H1 (cell line): Measurements from ENCODE around the gene PEX3. TPM values are rescaled to one million over a fixed set of nuclear protein-coding genes. Genes with fewer than 3 reads are reported as not detected.

Experiments used
- CTCF ChIA-PET: fragments of 300-600 bp; sonication (Branson Sonifier 250); formaldehyde crosslinking; loops from one replicate; lab custom pipeline; 2021; ENCODE audit not compliant: partially characterized antibody; lab: Charles Lee
- POLR2A ChIA-PET: fragments of 300-600 bp; sonication (Branson Sonifier 250); formaldehyde crosslinking; loops from one replicate; lab custom pipeline; 2021; ENCODE audit warnings: inconsistent platforms; ENCODE audit not compliant: partially characterized antibody; lab: Charles Lee
- DNase-seq, 2 experiments: peaks; one replicate each; pipeline versions ENCODE4 v3.0.0 to v3.0.0-alpha.2; 2010 to 2022; ENCODE audit warnings: low spot score in 2 of 2, low read depth in 1 of 2, mixed read lengths in 1 of 2
- FAIRE-seq: peaks from 2 replicates; lab custom pipeline; 2011; peaks lifted over from hg19 to GRCh38; lab: Jason Lieb, UNC
- H2AFZ ChIP-seq: 2 replicates; pipeline ENCODE4 v1.8.1; 2012; ENCODE audit warnings: low read length, inconsistent platforms
- H2AK5ac ChIP-seq: 2 replicates; pipeline ENCODE4 v1.6.1; 2013; ENCODE audit warnings: low read depth, low read length
- H2BK120ac ChIP-seq: replicated peaks from 2 replicates; pipeline ENCODE3; 2013; ENCODE audit warnings: low read depth, low read length, inconsistent platforms
- H2BK12ac ChIP-seq: 2 replicates; pipeline ENCODE4 v1.6.1; 2013; ENCODE audit warnings: low read depth, low read length
- H2BK15ac ChIP-seq: 2 replicates; pipeline ENCODE4 v1.6.1; 2013; ENCODE audit warnings: low read length
- H2BK20ac ChIP-seq: 2 replicates; pipeline ENCODE4 v1.6.1; 2013; ENCODE audit warnings: low read length
- H2BK5ac ChIP-seq: 2 replicates; pipeline ENCODE4 v1.6.1; 2013; ENCODE audit warnings: low read depth, low read length
- H3K14ac ChIP-seq: 2 replicates; pipeline ENCODE4 v1.6.1; 2013; ENCODE audit warnings: inconsistent platforms; ENCODE audit not compliant: insufficient read length
- H3K18ac ChIP-seq: 2 replicates; pipeline ENCODE4 v1.6.1; 2013; ENCODE audit warnings: low read length; ENCODE audit errors: extremely low read depth
- H3K23ac ChIP-seq: 2 replicates; pipeline ENCODE4 v1.6.1; 2013; ENCODE audit warnings: inconsistent platforms; ENCODE audit not compliant: insufficient read length
- H3K23me2 ChIP-seq: 2 replicates; pipeline ENCODE4 v1.6.1; 2013; ENCODE audit warnings: low read depth, low read length
- H3K27ac ChIP-seq: 2 replicates; pipeline ENCODE4 v1.6.1; 2011; ENCODE audit warnings: low read depth, low read length, inconsistent platforms
- H3K27me3 ChIP-seq, 4 experiments: replicated peaks in 1 of 4; 1 replicate in 1 of 4; 2 replicates in 3 of 4; pipeline versions ENCODE4 v1.6.1 to v1.8.1; 2011 to 2013; ENCODE audit warnings: low read length in 3 of 4, mild to moderate bottlenecking in 3 of 4, inconsistent platforms in 2 of 4, mixed read lengths in 2 of 4, moderate library complexity in 1 of 4; ENCODE audit not compliant: control insufficient read depth in 3 of 4, insufficient read depth in 3 of 4; ENCODE audit errors: extremely low read depth in 1 of 4
- H3K36me3 ChIP-seq, 4 experiments: 2 replicates each; pipeline versions ENCODE4 v1.6.1 to v1.8.1; 2011 to 2013; ENCODE audit warnings: mild to moderate bottlenecking in 4 of 4, low read length in 3 of 4, moderate library complexity in 2 of 4, control low read depth in 1 of 4, inconsistent platforms in 1 of 4; ENCODE audit not compliant: insufficient read depth in 4 of 4, control insufficient read depth in 2 of 4
- H3K4ac ChIP-seq: replicated peaks from 2 replicates; pipeline ENCODE3; 2013; ENCODE audit warnings: low read length, low read depth, mixed read lengths, inconsistent platforms; ENCODE audit not compliant: insufficient read length
- H3K4me1 ChIP-seq, 4 experiments: replicated peaks in 1 of 4; 1 replicate in 1 of 4; 2 replicates in 3 of 4; pipeline versions ENCODE4 v1.6.1 to v1.8.1; 2011 to 2013; ENCODE audit warnings: low read length in 3 of 4, inconsistent platforms in 2 of 4, mixed read lengths in 1 of 4; ENCODE audit not compliant: insufficient read depth in 4 of 4, control insufficient read depth in 3 of 4
- H3K4me2 ChIP-seq, 2 experiments: 2 replicates each; pipeline versions ENCODE4 v1.6.1 to v1.8.1; 2011 to 2013; ENCODE audit warnings: low read depth in 2 of 2, low read length in 2 of 2, control low read depth in 1 of 2, inconsistent platforms in 1 of 2, mild to moderate bottlenecking in 1 of 2; ENCODE audit not compliant: insufficient read depth in 1 of 2
- H3K4me3 ChIP-seq, 4 experiments: fragments of 200-600, 300-600 bp in 1 of 4; sonication (generic), shearing (Covaris generic), sonication (Bioruptor Twin) in 1 of 4; 2 replicates each; pipeline versions ENCODE4 v1.5.1 to v1.8.1; 2011 to 2016; ENCODE audit warnings: low read length in 4 of 4, low read depth in 3 of 4, control low read depth in 2 of 4, inconsistent platforms in 2 of 4, mild to moderate bottlenecking in 2 of 4, mixed read lengths in 1 of 4, moderate library complexity in 1 of 4; ENCODE audit not compliant: insufficient read depth in 2 of 4; ENCODE audit errors: extremely low read depth in 1 of 4
- H3K56ac ChIP-seq: replicated peaks from 2 replicates; pipeline ENCODE3; 2013; ENCODE audit warnings: low read depth, mild to moderate bottlenecking, mixed read lengths, low read length, inconsistent platforms; ENCODE audit not compliant: insufficient read length
- H3K79me1 ChIP-seq: 2 replicates; pipeline ENCODE4 v1.6.1; 2013; ENCODE audit warnings: low read depth, low read length, control low read depth
- H3K79me2 ChIP-seq, 2 experiments: 2 replicates each; pipeline versions ENCODE4 v1.6.1 to v1.8.1; 2012 to 2013; ENCODE audit warnings: low read length in 2 of 2, mild to moderate bottlenecking in 2 of 2, inconsistent platforms in 1 of 2; ENCODE audit not compliant: insufficient read depth in 2 of 2, control insufficient read depth in 1 of 2
- H3K9ac ChIP-seq, 4 experiments: replicated peaks in 1 of 4; 1 replicate in 1 of 4; 2 replicates in 3 of 4; pipeline versions ENCODE4 v1.6.1 to v1.8.1; 2011 to 2013; ENCODE audit warnings: low read depth in 3 of 4, low read length in 3 of 4, control low read depth in 2 of 4, mild to moderate bottlenecking in 2 of 4, moderate library complexity in 2 of 4, inconsistent platforms in 1 of 4; ENCODE audit errors: extremely low read depth in 1 of 4
- H3K9me3 ChIP-seq, 2 experiments: 2 replicates each; pipeline versions ENCODE4 v1.6.1 to v1.8.1; 2012 to 2013; ENCODE audit warnings: mild to moderate bottlenecking in 2 of 2, moderate library complexity in 2 of 2, control low read depth in 1 of 2, inconsistent platforms in 1 of 2, low read depth in 1 of 2, low read length in 1 of 2, mixed read lengths in 1 of 2; ENCODE audit not compliant: insufficient read depth in 2 of 2
- H4K20me1 ChIP-seq, 2 experiments: replicated peaks in 1 of 2; 2 replicates each; pipeline versions ENCODE3 to v1.8.1; 2011 to 2013; ENCODE audit warnings: inconsistent platforms in 2 of 2, low read length in 2 of 2, mild to moderate bottlenecking in 1 of 2; ENCODE audit not compliant: insufficient read depth in 2 of 2, control insufficient read depth in 1 of 2
- H4K5ac ChIP-seq: 2 replicates; pipeline ENCODE4 v1.6.1; 2013; ENCODE audit warnings: low read length, low read depth, mixed read lengths, inconsistent platforms; ENCODE audit not compliant: insufficient read length
- H4K8ac ChIP-seq: 2 replicates; pipeline ENCODE4 v1.8.0; 2013; ENCODE audit warnings: mild to moderate bottlenecking, moderate library complexity, low read length, inconsistent platforms; ENCODE audit not compliant: insufficient read depth; ENCODE audit errors: extremely low read depth
- H4K91ac ChIP-seq: replicated peaks from 2 replicates; pipeline ENCODE3; 2013; ENCODE audit warnings: low read length, mixed read lengths, inconsistent platforms; ENCODE audit not compliant: insufficient read length
- ASH2L ChIP-seq: fragments of 200-600, 300-600 bp; sonication (generic); IDR thresholded peaks from one replicate; pipeline ENCODE4 v1.7.1; 2017; ENCODE audit warnings: low read length
- E2F6 ChIP-seq: IDR thresholded peaks from 2 replicates; pipeline ENCODE4 v1.6.1; 2012; ENCODE audit warnings: inconsistent platforms
- GABPA ChIP-seq: IDR thresholded peaks from 2 replicates; pipeline ENCODE4 v1.6.1; 2011; ENCODE audit warnings: mild to moderate bottlenecking, low read length, moderate library complexity, borderline replicate concordance; ENCODE audit not compliant: insufficient read depth
- KDM5A ChIP-seq: fragments of 200-600 bp; IDR thresholded peaks from 2 replicates; pipeline ENCODE4 v1.7.1; 2012; ENCODE audit warnings: mild to moderate bottlenecking, low read length, inconsistent platforms, mixed read lengths
- MAFK ChIP-seq: IDR thresholded peaks from 2 replicates; pipeline ENCODE4 v1.6.1; 2012; ENCODE audit warnings: low read depth, mild to moderate bottlenecking, improper control_type of control experiment, low read length
- RAD21 ChIP-seq, 2 experiments: IDR thresholded peaks in 1 of 2; conservative IDR thresholded peaks in 1 of 2; 2 replicates each; pipeline ENCODE4 v1.6.1; 2011; ENCODE audit warnings: low read depth in 2 of 2, low read length in 2 of 2, improper control_type of control experiment in 1 of 2, inconsistent platforms in 1 of 2, mild to moderate bottlenecking in 1 of 2, moderate library complexity in 1 of 2
- WGBS, 2 experiments: shearing (Covaris generic) in 1 of 2; methylation state at CpG; one replicate each; pipeline versions ENCODE4 v1.1.6 to v1.1.7; 2013 to 2015; ENCODE audit warnings: low lambda C conversion rate in 2 of 2, mixed read lengths in 2 of 2, inconsistent platforms in 1 of 2, low coverage in 1 of 2, missing lambda C conversion rate in 1 of 2; ENCODE audit not compliant: insufficient replicate concordance in 2 of 2, insufficient coverage in 1 of 2, insufficient read length in 1 of 2; ENCODE audit errors: extremely low coverage in 1 of 2, missing lambda C conversion rate in 1 of 2; 5-methylcytosine and 5-hydroxymethylcytosine counted together
- polyA plus RNA-seq, 7 experiments: library from polyadenylated mRNA; depleted of rRNA in 3 of 7; stranded (reverse) in 5 of 7; unstranded in 2 of 7; fragments of >200 nt in 5 of 7; fragments of 200-250 nt in 2 of 7; gene quantifications; 1 replicate in 5 of 7; 2 replicates in 1 of 7; 4 replicates in 1 of 7; pipeline versions ENCODE4 v1.2.1 to v1.2.3, GENCODE V29; 2011 to 2013; ENCODE audit warnings: missing spikeins in 2 of 7, mixed read lengths in 2 of 7
- total RNA-seq: library from RNA; stranded (reverse); fragmentation: NEBNext Ultra II Directional; extraction: Animal tissue kit (Norgen Biotek cat#: 25700); gene quantifications from 2 replicates; pipeline ENCODE4 v1.2.1, GENCODE V29; 2021

Gene PEX3
- total and polyA plus RNA-seq, 2 of the 8 experiments (the other 6 are each of a cell fraction or from before 2014, with no cell fraction given) = 8.0 to 16.8 TPM

DNA sequence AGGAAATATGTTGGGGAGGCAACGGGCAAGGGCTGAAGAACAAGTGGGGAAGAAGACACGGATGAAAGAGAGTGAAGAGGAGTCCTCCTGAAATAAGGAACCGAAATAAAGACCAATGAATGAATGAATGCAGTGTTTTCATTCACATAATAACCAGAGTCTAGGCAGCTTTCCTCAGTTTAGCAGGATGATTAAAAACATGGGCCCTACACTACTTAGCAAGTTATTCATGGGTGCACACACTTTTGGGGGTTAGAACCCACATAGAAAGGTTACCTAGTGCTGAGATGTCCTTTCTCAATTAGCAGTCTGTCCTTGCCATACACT lies 66.8 kb downstream of the PEX3 start:
- Histone ChIP-seq H3K36me3 (no peaks in the 10 kb centered on the region), H3K9ac (no peak overlapping the region), H2BK20ac (no peak overlapping the region), H3K4me3 (no peak overlapping the region), H3K23ac (no peak overlapping the region), H3K4me2 (0 out of 4 replicates have a peak overlapping the region, but pooled peaks of 1 of the 2 experiments have one; percentile 6), H3K79me2 (no peaks in the 10 kb centered on the region), H3K27ac (no peak overlapping the region), H2BK15ac (no peak overlapping the region; the same call in 1 of the 2 replicates), H2BK12ac (no peak overlapping the region), H2BK120ac (no peak overlapping the region), H2AFZ (no peak overlapping the region), H3K23me2 (no peaks in the 10 kb centered on the region), H3K14ac (no peak overlapping the region), H4K5ac (no peak overlapping the region), H3K4me1 (peaks cover 3 to 12% (median 5%) of the 10 kb centered on the region in 4 experiments; a peak in 6 of 7 replicates), H3K4ac (no peak overlapping the region), H3K18ac (no peak overlapping the region), H2BK5ac (no peak overlapping the region), H3K27me3 (peaks cover 0 to 9% (median 5%) of the 10 kb centered on the region in 4 experiments; a peak in 3 of 7 replicates), H4K20me1 (no peaks in the 10 kb centered on the region), H4K8ac (no peak overlapping the region), H2AK5ac (no peak overlapping the region), H3K79me1 (no peaks in the 10 kb centered on the region), H3K9me3 (no peaks in the 10 kb centered on the region), H4K91ac (no peak overlapping the region), H3K56ac (no peak overlapping the region)
- FAIRE-seq (no peak), DNase-seq (no peak)
- CTCF ChIA-PET = interaction anchor here (7.5 kb wide), 1 partner anchor 19 kb away, joined by 77 read pairs; no protein-coding TSS in a partner anchor
- POLR2A ChIA-PET = interaction anchor here (1.2 kb wide), 1 partner anchor 19 kb away, joined by 3 read pairs; no protein-coding TSS in a partner anchor
- 52% methylated on average over 3 of the region's 3 CpGs; no CpG with 5 or more reads in 1 of the 2 experiments for WGBS, 2 experiments
- TF ChIP-seq ASH2L (no peak), MAFK (no peak), KDM5A (no peak), RAD21 (IDR thresholded peaks at IDR 0.05 in 1 of 2, conservative IDR thresholded peaks at IDR 0.05 in 1 of 2; ENCODE audit: low read depth in 2 of 2, low read length in 2 of 2) (no peak), E2F6 (no peak), GABPA (no peak)
